Ascending aorta (tissue), 2 donors: Measurements from ENCODE around the gene CRTC3. TPM values are rescaled to one million over a fixed set of nuclear protein-coding genes. Genes with fewer than 3 reads are reported as not detected.
"Not testable (repeated sequence)": the region's sequence is repeated elsewhere in the genome, so short reads cannot be mapped to it uniquely, and the experiment has no call there.

ENCODE experiments used
- DNase-seq, 2 donors: peaks; one replicate each; pipeline ENCODE4 v3.0.0-alpha.2; 2019; ENCODE audit warnings: low spot score in 2 of 2
- H3K27ac ChIP-seq, 2 donors: fragments of 200-600 bp; sonication (generic); one replicate each; pipeline ENCODE4 v1.5.1; 2016 to 2017; ENCODE audit warnings: mild to moderate bottlenecking in 1 of 2
- H3K27me3 ChIP-seq: fragments of 200-600 bp; sonication (generic); one replicate; pipeline ENCODE4 v1.5.1; 2017
- H3K36me3 ChIP-seq, 2 donors: fragments of 200-600 bp; sonication (generic); one replicate each; pipeline ENCODE4 v1.5.1; 2016
- H3K4me1 ChIP-seq, 2 donors: fragments of 200-600 bp; sonication (generic); one replicate each; pipeline ENCODE4 v1.5.1; 2016 to 2017; ENCODE audit warnings: mild to moderate bottlenecking in 1 of 2
- H3K4me3 ChIP-seq, 2 donors: fragments of 200-600 bp; sonication (generic); one replicate each; pipeline ENCODE4 v1.5.1; 2016 to 2017; ENCODE audit warnings: mild to moderate bottlenecking in 1 of 2
- H3K9me3 ChIP-seq, 2 donors: fragments of 200-600 bp; sonication (generic); one replicate each; pipeline ENCODE4 v1.5.1; 2016
- CTCF ChIP-seq, 3 experiments: fragments of 200-600 bp in 2 of 3; fragments of 450-650 bp in 1 of 3; sonication (generic) in 2 of 3; IDR thresholded peaks; one replicate each; pipeline ENCODE4 v1.5.1; 2016 to 2019; ENCODE audit warnings: antibody characterized with exemption in 3 of 3, mild to moderate bottlenecking in 1 of 3, moderate library complexity in 1 of 3
- intact Hi-C: fragments of 100-400 bp; cut with DNase I; formaldehyde crosslinking; loops from one replicate; pipeline ENCODE4 v1.15.1; 2023
- total RNA-seq: library from RNA; depleted of rRNA; stranded (reverse); fragments of >200 nt; gene quantifications from one replicate; pipeline ENCODE4 v1.1.0, GENCODE V29; 2016

Gene CRTC3
- total RNA-seq, 1 donor from 2014 or later: 35.5 TPM

GRCh38 chr15:90671216-90671615 lies 141.5 kb downstream of the CRTC3 start:
- TF ChIP-seq CTCF (IDR thresholded peaks at IDR 0.05): no peak
- intact Hi-C loops: no loop called here
- Histone ChIP-seq H3K9me3 (no peaks in the 10 kb centered on the region), H3K27ac (no peak overlapping the region), H3K27me3 (no peaks in the 10 kb centered on the region), H3K4me3 (no peak overlapping the region), H3K4me1 (peaks cover 0 to 1% of the 10 kb centered on the region in 2 donors), H3K36me3 (no peaks in the 10 kb centered on the region)
- DNase-seq: no peak

GRCh38 chr15:90673357-90673756 lies 143.6 kb downstream of the CRTC3 start:
- H3K27me3 ChIP-seq, H3K36me3 ChIP-seq, H3K9me3 ChIP-seq, H3K4me1 ChIP-seq, intact Hi-C loops, H3K4me3 ChIP-seq, H3K27ac ChIP-seq, DNase-seq: not testable (repeated sequence)

GRCh38 chr15:90674476-90674875 lies 144.8 kb downstream of the CRTC3 start:
- Histone ChIP-seq H3K27ac (no peak overlapping the region), H3K27me3 (no peaks in the 10 kb centered on the region), H3K4me3 (no peak overlapping the region), H3K9me3 (no peaks in the 10 kb centered on the region), H3K36me3 (no peaks in the 10 kb centered on the region), H3K4me1 (no peaks in the 10 kb centered on the region)
- intact Hi-C loops: no loop called here
- no peak for TF ChIP-seq CTCF (IDR thresholded peaks at IDR 0.05)
- DNase-seq: no peak

DNA sequence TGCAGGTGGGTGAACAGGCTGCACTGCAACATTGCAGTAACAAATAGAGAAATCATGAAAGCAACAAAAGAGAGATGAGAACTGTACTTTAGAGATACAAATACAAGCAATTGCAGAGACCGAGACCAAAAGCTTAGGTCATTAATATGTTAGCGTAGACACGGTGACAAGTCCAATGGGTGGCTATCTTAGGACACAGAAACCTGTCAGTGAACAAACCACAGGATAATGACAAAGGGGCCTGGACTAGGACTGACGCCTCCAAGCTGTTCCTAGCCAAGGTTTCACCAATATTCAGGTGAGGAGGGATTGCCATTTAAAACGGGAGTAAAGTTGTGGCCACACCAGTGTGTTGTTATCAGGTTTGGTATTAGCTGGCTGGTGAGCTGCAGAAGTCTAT lies 145.7 kb downstream of the CRTC3 start:
- TF ChIP-seq CTCF (IDR thresholded peaks at IDR 0.05): no peak
- Histone ChIP-seq H3K4me1 (peaks cover 4% of the 10 kb centered on the region in 2 donors), H3K36me3 (no peaks in the 10 kb centered on the region), H3K9me3 (no peaks in the 10 kb centered on the region), H3K27ac (no peak overlapping the region), H3K27me3 (no peaks in the 10 kb centered on the region), H3K4me3 (no peak overlapping the region)
- intact Hi-C loops: no loop called here
- no peak for DNase-seq

GRCh38 chr15:90677807-90678790 lies 148.4 kb downstream of the CRTC3 start:
- H3K9me3 ChIP-seq: no peaks in the 10 kb centered on the region
- DNase-seq: no peak
- H3K4me1 ChIP-seq: peaks cover 4 to 17% of the 10 kb centered on the region in 2 donors
- TF ChIP-seq CTCF (IDR thresholded peaks at IDR 0.05): no peak
- no peaks in the 10 kb centered on the region for H3K27me3 ChIP-seq
- H3K27ac ChIP-seq: no peak overlapping the region
- intact Hi-C loops: no loop called here
- no peaks in the 10 kb centered on the region for H3K36me3 ChIP-seq
- no peak overlapping the region for H3K4me3 ChIP-seq

- intact Hi-C loops: loop anchor here (2.0 kb wide), 1 partner anchor 37 kb away; the partner anchor contains the start of gene BLM
- Histone ChIP-seq H3K4me1 (peaks cover 4 to 17% of the 10 kb centered on the region in 2 donors), H3K4me3 (no peak overlapping the region), H3K27me3 (no peaks in the 10 kb centered on the region), H3K36me3 (no peaks in the 10 kb centered on the region), H3K27ac (peak overlapping the region; percentile 87 to 92), H3K9me3 (no peaks in the 10 kb centered on the region)
- no peak for TF ChIP-seq CTCF (IDR thresholded peaks at IDR 0.05)
- DNase-seq: peak in 1 of 2 donors; percentile 84
Observed at GRCh38 chr15:90679959-90680358, 150.2 kb downstream of the CRTC3 start.
